ENCODE results near the gene ARL10. TPM values are rescaled to one million over a fixed set of nuclear protein-coding genes. Genes with fewer than 3 reads are reported as not detected.

Gene ARL10
- total RNA-seq, 3 donors from 2014 or later, result 5.6 to 17.7 (median 6.6) TPM

DNA sequence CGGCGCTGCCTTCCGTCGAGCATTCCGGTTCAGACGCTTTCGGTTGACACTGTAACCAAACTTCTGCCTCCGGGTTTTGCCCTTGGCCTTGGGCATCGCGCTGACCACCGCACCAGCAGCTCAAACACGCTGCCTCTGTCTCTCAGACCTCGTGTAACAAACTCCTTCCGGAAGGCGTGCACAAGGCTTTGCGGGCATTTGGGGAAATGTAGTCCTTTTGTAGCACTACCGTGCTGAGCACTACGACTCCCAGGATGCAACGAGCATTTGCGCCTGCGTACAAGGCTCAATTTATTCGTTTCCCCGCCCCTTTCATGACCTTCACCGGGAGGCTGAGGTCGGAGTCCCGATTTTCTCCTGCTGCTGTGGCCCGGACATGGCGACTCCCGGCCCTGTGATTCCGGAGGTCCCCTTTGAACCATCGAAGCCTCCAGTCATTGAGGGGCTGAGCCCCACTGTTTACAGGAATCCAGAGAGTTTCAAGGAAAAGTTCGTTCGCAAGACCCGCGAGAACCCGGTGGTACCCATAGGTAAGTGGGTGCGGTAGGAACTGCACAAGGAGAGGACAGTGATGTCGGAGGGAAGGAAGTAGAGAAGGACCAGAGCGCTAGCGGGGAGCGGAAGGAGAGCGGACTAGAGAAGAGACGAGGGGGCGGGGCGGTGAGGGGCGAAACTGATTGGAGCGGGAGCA, 23.3 kb downstream of the ARL10 start, which contains the start of the genes HIGD2A and NOP16:
TSS of gene HIGD2A (plus strand) at position 308 of the 691 bp plus-strand sequence. CDS start at position 377, 69 bp downstream.
TSS of gene NOP16 (minus strand) at position 155 of the 691 bp plus-strand sequence. CDS start at position 96, 59 bp downstream.
- H3K9me3 ChIP-seq, result no peaks in the 10 kb centered on the region
- peak within 1 kb of the TSS; percentile 92 to 98 for H3K27ac ChIP-seq
- H3K27me3 ChIP-seq, result no peaks in the 10 kb centered on the region
- intact Hi-C loops (cut with DNase I; ENCODE audit: low total_unique reads), result no loop called here
- peaks cover 7% of the 10 kb centered on the region in 2 donors for H3K4me1 ChIP-seq
- peak within 1 kb of the TSS; percentile 77 to 82 (median 79) for H3K4me3 ChIP-seq
- TF ChIP-seq, protein P1, sequence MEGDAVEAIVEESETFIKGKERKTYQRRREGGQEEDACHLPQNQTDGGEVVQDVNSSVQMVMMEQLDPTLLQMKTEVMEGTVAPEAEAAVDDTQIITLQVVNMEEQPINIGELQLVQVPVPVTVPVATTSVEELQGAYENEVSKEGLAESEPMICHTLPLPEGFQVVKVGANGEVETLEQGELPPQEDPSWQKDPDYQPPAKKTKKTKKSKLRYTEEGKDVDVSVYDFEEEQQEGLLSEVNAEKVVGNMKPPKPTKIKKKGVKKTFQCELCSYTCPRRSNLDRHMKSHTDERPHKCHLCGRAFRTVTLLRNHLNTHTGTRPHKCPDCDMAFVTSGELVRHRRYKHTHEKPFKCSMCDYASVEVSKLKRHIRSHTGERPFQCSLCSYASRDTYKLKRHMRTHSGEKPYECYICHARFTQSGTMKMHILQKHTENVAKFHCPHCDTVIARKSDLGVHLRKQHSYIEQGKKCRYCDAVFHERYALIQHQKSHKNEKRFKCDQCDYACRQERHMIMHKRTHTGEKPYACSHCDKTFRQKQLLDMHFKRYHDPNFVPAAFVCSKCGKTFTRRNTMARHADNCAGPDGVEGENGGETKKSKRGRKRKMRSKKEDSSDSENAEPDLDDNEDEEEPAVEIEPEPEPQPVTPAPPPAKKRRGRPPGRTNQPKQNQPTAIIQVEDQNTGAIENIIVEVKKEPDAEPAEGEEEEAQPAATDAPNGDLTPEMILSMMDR (IDR thresholded peaks at IDR 0.05), result peak in 1 of 3 donors; percentile 58
- peak; percentile 76 to 93 (median 83) for TF ChIP-seq POLR2AphosphoS5 (IDR thresholded peaks at IDR 0.05)
- TF ChIP-seq POLR2A (IDR thresholded peaks at IDR 0.05), result no peak
- peak; percentile 99 for DNase-seq (ENCODE audit: low spot score in 2 of 2)
- H3K36me3 ChIP-seq, result peaks cover 8% of the 10 kb centered on the region

DNA sequence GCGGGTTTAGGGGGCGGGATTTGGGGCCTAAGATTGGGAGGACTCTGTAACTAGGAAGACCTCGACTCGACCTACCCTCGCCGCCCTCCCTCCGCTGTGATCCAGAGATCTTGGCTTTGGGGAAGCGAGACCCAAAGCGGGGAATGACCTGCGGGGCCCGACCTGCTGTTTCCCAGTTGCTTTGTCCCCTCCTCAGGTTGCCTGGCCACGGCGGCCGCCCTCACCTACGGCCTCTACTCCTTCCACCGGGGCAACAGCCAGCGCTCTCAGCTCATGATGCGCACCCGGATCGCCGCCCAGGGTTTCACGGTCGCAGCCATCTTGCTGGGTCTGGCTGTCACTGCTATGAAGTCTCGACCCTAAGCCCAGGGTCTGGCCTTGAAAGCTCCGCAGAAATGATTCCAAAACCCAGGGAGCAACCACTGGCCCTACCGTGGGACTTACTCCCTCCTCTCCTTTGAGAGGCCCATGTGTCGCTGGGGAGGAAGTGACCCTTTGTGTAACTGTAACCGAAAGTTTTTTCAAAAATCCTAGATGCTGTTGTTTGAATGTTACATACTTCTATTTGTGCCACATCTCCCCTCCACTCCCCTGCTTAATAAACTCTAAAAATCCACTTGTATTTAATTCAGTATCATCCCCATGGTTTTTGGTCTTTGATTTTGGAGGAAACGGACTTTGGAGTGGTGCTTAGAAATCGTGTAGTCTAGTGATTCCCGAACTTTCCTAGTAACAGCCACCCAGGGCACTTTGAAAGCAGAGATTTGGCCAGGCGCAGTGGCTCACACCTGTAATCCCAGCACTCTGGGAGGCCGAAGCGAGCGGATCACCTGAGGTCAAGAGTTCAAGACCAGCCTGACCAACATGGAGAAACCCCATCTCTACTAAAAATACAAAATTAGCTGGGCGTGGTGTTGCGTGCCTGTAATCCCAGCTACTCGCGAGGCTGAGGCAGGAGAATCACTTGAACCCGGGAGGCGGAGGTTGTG, 24.1 kb downstream of the ARL10 start:
- Histone ChIP-seq H3K9me3 (no peaks in the 10 kb centered on the region), H3K4me1 (peaks cover 7% of the 10 kb centered on the region in 2 donors), H3K4me3 (peak overlapping the region; percentile 77 to 82 (median 79)), H3K36me3 (peaks cover 8% of the 10 kb centered on the region), H3K27me3 (no peaks in the 10 kb centered on the region), H3K27ac (peak overlapping the region; percentile 92 to 98)
- TF ChIP-seq POLR2AphosphoS5 (IDR thresholded peaks at IDR 0.05) (peak in 2 of 3 donors; percentile 54 to 87), POLR2A (IDR thresholded peaks at IDR 0.05) (peak; percentile 50)
- TF ChIP-seq, protein P1 (IDR thresholded peaks at IDR 0.05), result no peak
- DNase-seq (ENCODE audit: low spot score in 2 of 2), result no peak
- intact Hi-C loops (cut with DNase I; ENCODE audit: low total_unique reads), result no loop called here

DNA sequence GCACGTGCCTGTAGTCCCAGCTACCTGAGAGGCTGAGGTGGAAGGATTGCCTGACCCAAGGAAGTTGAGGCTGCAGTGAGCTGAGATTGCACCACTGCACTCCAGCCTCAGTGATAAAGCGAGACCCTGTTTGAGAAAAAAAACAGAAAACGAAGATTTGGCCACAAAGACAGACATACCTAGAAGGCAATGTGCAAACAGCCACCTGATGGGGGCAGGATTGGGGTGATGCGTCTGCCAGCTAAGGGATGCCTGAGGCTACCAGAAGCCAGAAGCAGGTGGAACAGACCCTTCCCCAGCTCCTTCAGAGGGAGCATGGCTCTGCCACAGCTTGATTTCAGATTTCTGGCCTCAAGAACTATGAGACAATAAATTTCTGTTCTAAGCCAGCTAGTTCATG, 26.2 kb downstream of the ARL10 start:
- Histone ChIP-seq H3K4me3 (no peak overlapping the region), H3K27me3 (no peaks in the 10 kb centered on the region), H3K9me3 (no peaks in the 10 kb centered on the region), H3K27ac (no peak overlapping the region), H3K4me1 (peaks cover 7% of the 10 kb centered on the region in 2 donors), H3K36me3 (no peaks in the 10 kb centered on the region)
- no peak for DNase-seq (ENCODE audit: low spot score in 2 of 2)
- intact Hi-C loops (cut with DNase I; ENCODE audit: low total_unique reads), result no loop called here
- TF ChIP-seq, protein P1 (IDR thresholded peaks at IDR 0.05), result no peak
- TF ChIP-seq POLR2A (IDR thresholded peaks at IDR 0.05), result no peak
- TF ChIP-seq POLR2AphosphoS5 (IDR thresholded peaks at IDR 0.05), result no peak

DNA sequence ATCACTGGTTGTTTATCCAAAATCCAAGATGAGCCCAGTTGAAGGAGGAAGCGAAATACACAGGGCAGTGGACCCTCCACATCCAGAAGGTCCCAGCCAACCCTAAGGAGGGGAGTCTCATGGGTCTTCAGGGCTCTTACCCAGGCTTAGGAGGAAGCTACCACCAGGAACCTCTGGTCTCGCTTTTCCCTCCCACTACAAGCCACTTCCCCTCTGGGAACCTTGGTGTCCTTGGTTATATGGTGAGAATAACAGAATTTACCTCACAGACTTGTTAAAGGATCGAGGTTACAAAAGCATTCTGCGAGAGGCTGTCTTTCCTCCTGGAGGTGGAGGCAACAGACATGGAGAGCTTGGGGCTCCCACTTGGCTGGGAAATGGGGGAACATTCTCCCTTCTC, 26.7 kb downstream of the ARL10 start:
- no peaks in the 10 kb centered on the region for H3K9me3 ChIP-seq
- no peak overlapping the region for H3K27ac ChIP-seq
- H3K4me3 ChIP-seq, result no peak overlapping the region
- intact Hi-C loops (cut with DNase I; ENCODE audit: low total_unique reads), result no loop called here
- H3K4me1 ChIP-seq, result peaks cover 7% of the 10 kb centered on the region in 2 donors
- TF ChIP-seq, protein P1 (IDR thresholded peaks at IDR 0.05), result no peak
- TF ChIP-seq POLR2AphosphoS5 (IDR thresholded peaks at IDR 0.05) (no peak), POLR2A (IDR thresholded peaks at IDR 0.05) (no peak)
- no peaks in the 10 kb centered on the region for H3K27me3 ChIP-seq
- no peak for DNase-seq (ENCODE audit: low spot score in 2 of 2)
- no peaks in the 10 kb centered on the region for H3K36me3 ChIP-seq

All from breast epithelium (tissue), 4 donors.